ENCODE data around the gene LRRC7. TPM values are rescaled to one million over a fixed set of nuclear protein-coding genes. Genes with fewer than 3 reads are reported as not detected.

Gene LRRC7
- total RNA-seq, 1 experiment from 2014 or later = not detected

- intact Hi-C loops (cut with micrococcal nuclease; ENCODE audit: unreplicated experiment) = no loop called here
- ChIA-PET POLR2A (no interaction called here), CTCF (no interaction called here)
- in situ Hi-C loops (cut with HindIII; ENCODE audit: low pct_unique_long_range_greater_than_20kb, low sequenced_read_pairs) = no loop called here
- Histone ChIP-seq H3K4me1 (ENCODE audit: control insufficient read depth, insufficient read depth, low read length) (no peaks in the 10 kb centered on the region), H3K27ac (ENCODE audit: low read length) (no peak overlapping the region), H3K9me3 (ENCODE audit: control insufficient read depth, insufficient read depth, low read depth, low read length) (0 out of 2 replicates have a peak, but pooled peaks cover 2% of the 10 kb centered on the region), H3K27me3 (ENCODE audit: control insufficient read depth, insufficient read depth, low read length) (no peaks in the 10 kb centered on the region), H3K36me3 (ENCODE audit: control insufficient read depth, insufficient read depth, low read length) (no peaks in the 10 kb centered on the region; the same call in 1 of the 2 replicates), H3K4me3 (ENCODE audit: low read depth in 2 of 2, low read length in 2 of 2) (no peak overlapping the region)
- no TSS peak for BruUV-seq (replicated peaks)
- ATAC-seq = no peak
- TF ChIP-seq CTCF (IDR thresholded peaks at IDR 0.05) = no peak
- no peak for TF ChIP-seq TCF7L2 (IDR thresholded peaks at IDR 0.05; ENCODE audit: low read depth, low read length)
- no peak for TF ChIP-seq POLR2AphosphoS5 (IDR thresholded peaks at IDR 0.05; ENCODE audit: low read depth, low read length)
- TF ChIP-seq SIN3A (IDR thresholded peaks at IDR 0.05; ENCODE audit: borderline replicate concordance, insufficient read depth, low read depth, low read length) = no peak
- no peak for TF ChIP-seq REST (IDR thresholded peaks at IDR 0.05; ENCODE audit: insufficient read depth in 1 of 2, low read depth in 2 of 2, low read length in 1 of 2)
- DNase-seq (ENCODE audit: low read depth, low spot score) = no peak
These were observed 112.2 kb downstream of the LRRC7 start for GRCh38 chr1:69679965-69680364.

- no peak for ATAC-seq
- no peaks in the 10 kb centered on the region for H3K36me3 ChIP-seq (ENCODE audit: control insufficient read depth, insufficient read depth, low read length)
- TF ChIP-seq TCF7L2 (IDR thresholded peaks at IDR 0.05; ENCODE audit: low read depth, low read length) (no peak), CTCF (IDR thresholded peaks at IDR 0.05) (no peak), REST (IDR thresholded peaks at IDR 0.05; ENCODE audit: insufficient read depth in 1 of 2, low read depth in 2 of 2, low read length in 1 of 2) (no peak), SIN3A (IDR thresholded peaks at IDR 0.05; ENCODE audit: borderline replicate concordance, insufficient read depth, low read depth, low read length) (no peak), POLR2AphosphoS5 (IDR thresholded peaks at IDR 0.05; ENCODE audit: low read depth, low read length) (no peak)
- H3K9me3 ChIP-seq (ENCODE audit: control insufficient read depth, insufficient read depth, low read depth, low read length) = 0 out of 2 replicates have a peak, but pooled peaks cover 2% of the 10 kb centered on the region
- no peak overlapping the region for H3K27ac ChIP-seq (ENCODE audit: low read length)
- in situ Hi-C loops (cut with HindIII; ENCODE audit: low pct_unique_long_range_greater_than_20kb, low sequenced_read_pairs) = no loop called here
- H3K4me3 ChIP-seq (ENCODE audit: low read depth in 2 of 2, low read length in 2 of 2) = no peak overlapping the region
- no peaks in the 10 kb centered on the region for H3K27me3 ChIP-seq (ENCODE audit: control insufficient read depth, insufficient read depth, low read length)
- intact Hi-C loops (cut with micrococcal nuclease; ENCODE audit: unreplicated experiment) = no loop called here
- POLR2A ChIA-PET = no interaction called here
- no peak for DNase-seq (ENCODE audit: low read depth, low spot score)
- no TSS peak for BruUV-seq (replicated peaks)
- no peaks in the 10 kb centered on the region for H3K4me1 ChIP-seq (ENCODE audit: control insufficient read depth, insufficient read depth, low read length)
- CTCF ChIA-PET = no interaction called here
These were observed 118.8 kb downstream of the LRRC7 start for GRCh38 chr1:69686367-69686984.

All from Panc1 (cell line).